Activated CD4-positive, alpha-beta T cell treated with anti-CD3 and anti-CD28 coated beads for 4 hours (primary cell): ENCODE results near the gene IL22.

ENCODE experiments used
- DNase-seq, 2 donors: peaks; one replicate each; pipeline ENCODE4 v3.0.0-alpha.2; 2020

IL22 gene

DNA sequence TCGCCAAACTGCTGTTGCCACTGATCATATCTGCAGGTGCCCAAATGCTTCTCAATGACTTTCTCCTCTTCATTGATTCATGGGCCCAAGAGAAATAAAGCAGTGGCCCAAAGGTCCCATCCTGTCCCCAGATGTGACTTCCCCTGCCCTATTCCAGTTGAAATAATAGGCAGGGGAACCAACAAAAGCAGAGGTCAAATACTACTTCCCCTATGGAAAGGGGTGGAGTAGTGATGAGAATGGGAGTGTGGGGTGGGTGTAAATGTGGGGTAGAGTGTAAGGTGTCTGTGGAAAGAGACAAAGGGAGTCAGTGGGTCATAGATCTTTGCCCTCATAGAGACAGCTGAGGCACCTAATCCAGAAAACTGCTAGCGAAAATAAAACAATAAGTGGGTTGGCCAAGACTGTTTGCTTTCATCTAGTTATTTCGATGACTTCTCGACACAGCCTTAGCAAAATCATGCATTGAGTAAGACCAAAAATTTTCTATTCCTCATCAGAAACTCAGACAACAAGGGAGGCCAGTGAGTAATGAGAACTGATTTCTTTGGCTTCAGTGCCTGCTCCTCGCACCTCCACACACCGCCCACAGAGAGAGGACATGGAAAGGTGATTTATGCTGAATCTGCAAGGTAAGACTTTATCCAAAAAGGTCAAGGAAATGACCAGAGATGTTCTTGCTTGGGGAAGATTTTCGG, 10.9 kb upstream of the IL22 start:
- no peak for DNase-seq

DNA sequence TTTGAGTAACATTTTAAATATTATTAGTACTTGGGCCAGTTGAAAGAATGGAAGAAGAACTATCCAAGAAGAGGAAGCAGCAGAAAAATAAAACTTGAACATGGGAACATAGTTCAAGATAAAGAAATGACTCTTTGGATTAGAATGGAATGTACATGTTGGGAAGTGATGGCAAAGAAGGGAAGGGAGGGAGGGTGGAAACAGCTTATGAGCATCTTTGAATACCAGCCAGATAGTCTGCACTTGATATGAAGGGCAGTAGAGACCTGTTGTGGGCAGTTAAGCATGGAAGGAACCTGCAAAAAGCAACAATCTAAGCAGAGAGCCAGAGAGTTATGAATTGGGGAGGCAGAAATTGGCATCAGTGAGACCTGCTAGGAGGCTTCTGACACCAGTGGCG, 10.0 kb upstream of the IL22 start:
- DNase-seq = no peak

- no peak for DNase-seq
These were observed 8.5 kb upstream of the IL22 start for GRCh38 chr12:68261896-68262295.

DNA sequence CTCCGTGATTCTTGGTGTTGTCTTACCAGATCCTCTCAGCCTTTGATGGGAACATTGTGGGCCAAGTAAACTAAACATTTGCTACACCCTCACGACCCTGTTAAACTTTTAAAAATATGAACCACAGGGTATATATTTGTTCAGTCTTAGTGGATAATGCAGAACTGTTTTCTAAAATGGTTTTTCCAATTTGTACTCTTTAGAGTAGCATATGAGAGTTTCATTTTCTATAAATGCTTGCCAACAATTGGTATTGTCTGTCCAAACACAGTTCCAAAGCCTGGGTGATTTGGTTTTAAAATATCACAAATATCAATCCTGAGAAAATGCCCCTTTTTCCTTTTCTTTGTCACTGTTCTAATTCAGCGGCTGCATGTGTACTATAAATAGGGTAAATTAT, 6.7 kb upstream of the IL22 start:
- DNase-seq = no peak

- no peak for DNase-seq
These were observed 6.0 kb upstream of the IL22 start for GRCh38 chr12:68259318-68259940.

GRCh38 chr12:68252077-68252476, 1.3 kb downstream of the IL22 start:
- DNase-seq = no peak

DNA sequence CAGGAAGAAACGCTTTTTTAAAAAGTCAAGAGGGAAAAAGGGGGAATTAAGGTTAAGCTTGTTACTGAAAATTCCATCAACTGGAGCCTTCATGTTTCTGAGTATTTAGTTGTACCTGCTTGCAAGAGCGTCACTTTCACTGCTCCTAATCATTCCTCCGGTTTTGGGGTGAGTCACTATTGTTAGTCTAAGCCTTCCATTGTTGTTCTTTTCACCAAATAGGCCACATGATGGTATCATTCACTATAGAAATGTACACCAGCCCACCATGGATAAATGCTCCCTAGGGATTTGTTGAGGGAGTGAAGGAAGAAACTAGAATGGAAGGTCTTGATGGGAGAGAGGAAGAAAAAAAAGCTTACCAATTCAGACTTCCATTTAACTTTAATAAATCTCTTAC, 3.0 kb downstream of the IL22 start:
- DNase-seq = no peak

DNA sequence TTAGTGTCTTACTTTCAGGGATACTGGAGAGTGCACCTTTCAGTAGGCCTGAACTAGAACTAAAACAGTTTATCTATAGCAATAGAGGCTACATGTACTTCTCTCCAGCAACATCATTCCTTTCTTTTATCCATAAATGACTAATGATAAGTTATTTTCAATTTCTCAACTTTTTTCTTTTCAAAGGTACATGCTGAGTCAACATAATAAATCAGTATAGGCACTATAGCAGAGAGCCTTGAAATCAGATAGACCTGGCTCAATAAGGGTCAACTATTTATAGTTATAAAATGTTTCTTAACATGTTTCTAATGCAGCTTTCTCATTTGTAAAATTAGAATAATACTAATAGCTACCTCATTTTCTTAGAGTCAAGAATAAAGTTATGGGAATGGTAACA, 5.6 kb downstream of the IL22 start:
- DNase-seq = no peak

- DNase-seq = no peak
These were observed 7.1 kb downstream of the IL22 start for GRCh38 chr12:68246350-68246749.

DNA sequence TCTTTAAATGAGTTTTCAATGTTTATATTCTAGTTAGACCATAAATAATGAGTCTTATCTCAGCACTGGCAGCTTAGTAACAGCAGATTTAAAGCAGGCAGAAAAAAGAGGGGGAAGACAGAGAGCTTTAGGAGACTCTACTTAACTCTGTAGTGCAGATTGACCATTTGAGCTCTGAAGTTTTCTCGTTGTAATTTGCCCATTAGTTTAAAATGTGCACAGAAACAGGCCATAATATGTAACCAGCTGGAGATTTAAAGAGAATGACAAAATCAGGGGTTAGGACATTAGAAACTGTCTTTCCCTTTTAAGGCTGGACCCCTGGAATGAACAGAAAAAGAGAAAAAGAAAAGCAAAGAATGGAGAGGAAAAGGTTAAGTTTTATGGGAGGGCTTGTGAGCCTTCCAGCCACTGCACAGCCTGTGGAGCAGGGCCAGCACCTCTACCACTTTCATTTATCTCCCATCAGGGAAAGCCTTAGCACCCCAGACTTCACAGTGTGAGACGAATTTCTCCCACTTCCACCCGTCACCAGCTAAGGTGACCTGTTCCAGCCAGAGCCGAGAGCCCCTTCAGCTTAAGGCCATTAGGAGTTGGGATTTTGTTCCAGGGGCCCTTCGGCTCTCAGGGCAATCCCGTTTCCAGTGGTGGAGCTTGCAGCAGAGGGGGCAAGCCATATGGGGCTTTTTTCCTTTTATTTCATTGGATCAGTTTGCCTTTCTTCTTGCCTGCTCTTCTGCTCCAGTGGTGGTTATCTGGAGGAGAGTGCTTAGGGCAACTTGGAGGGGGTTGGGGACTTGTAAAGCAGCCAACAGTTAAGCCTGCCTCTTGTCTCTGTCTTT, 8.0 kb downstream of the IL22 start:
- no peak for DNase-seq

DNA sequence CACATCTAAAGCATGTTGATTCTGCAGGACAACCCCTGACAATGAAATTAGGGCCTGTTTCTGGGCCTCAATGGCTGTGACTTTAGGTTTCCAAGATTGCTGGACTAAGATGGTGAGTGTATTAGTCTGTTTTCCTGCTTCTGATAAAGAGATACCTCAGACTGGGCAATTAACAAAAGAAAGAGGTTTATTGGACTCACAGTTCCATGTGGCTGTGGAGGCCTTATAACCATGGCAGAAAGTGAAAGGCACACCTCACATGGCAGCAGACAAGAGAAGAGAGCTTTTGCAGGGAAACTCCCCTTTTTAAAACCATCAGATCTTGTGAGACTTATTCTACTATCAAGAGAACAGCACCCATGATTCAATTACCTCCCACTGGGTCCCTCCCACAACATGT, 10.6 kb downstream of the IL22 start:
- DNase-seq = no peak

GRCh38 chr12:68240975-68241374, 12.4 kb downstream of the IL22 start:
- DNase-seq = peak; percentile 46 to 52

DNA sequence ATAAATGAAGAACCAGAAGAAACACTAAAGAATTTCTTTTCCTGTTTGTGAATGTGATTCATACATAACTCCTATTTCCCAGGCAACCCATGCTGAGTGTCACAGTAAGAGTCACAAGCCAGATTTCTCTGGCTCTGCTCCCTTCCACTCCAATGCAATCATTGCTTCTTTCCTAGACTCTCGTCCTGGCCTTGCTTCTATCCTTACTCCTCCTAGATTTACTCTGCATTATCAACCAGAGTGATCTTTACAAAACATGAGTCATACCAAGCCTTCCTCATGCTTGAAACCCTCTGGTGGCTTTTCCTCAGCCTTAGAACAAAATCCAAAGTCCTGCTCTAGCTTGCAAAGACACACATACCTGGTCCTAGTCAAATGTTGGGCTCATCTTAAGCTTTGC, 13.3 kb downstream of the IL22 start:
- no peak for DNase-seq

DNA sequence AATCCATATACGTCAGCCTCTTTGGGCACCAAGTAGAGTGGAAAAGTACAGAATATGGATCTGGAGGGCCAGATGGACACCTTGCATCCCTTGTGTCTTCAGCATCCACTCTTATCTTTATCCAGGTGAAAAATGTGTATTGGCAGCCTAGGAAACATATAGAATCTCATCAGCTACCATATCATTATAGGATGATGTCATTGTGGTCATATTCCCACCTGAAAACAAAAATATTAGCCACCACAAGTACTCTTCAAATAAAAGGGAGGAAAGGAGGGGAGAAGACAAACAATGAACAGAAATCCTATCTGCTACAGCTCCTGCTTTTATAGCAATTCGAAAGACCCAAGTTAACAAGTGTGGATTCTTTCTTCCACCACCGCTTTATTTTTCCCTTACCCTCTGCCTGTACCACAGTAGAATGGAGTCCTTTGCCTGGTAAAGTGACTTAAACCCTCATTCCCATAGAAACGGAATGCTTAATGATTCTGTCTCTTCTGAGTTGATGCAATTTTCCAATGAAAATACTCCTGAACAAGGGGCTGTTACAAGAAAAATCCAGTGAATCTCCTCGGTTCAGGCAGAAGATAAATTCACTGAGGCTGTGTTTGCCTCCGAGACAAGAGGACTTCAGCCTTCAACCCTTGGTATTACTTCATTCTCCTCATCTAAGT, 14.0 kb downstream of the IL22 start:
- no peak for DNase-seq

- DNase-seq = no peak
These were observed 15.8 kb downstream of the IL22 start for GRCh38 chr12:68237619-68238018.

DNA sequence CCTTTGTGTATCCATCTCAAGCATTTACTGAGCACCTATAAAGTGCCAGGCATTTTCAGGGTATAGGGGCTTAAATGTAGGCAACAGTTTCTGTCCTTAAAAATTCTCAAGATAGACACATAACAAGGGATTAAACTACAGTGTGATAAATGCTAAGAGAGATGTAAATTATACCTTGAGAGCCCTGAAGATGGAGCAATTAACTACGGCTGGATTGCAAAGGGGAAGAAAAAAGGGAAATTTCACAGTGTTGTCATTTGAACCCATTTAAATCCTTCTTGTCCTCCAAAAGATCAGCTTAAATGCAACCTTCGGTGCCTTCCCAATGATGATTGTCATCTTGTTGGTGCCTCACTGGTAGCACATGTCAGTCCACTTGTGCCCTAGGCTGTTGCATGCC, 16.3 kb downstream of the IL22 start:
- no peak for DNase-seq

- DNase-seq = peak; percentile 38 to 44
These were observed 16.9 kb downstream of the IL22 start for GRCh38 chr12:68236421-68237059.

DNA sequence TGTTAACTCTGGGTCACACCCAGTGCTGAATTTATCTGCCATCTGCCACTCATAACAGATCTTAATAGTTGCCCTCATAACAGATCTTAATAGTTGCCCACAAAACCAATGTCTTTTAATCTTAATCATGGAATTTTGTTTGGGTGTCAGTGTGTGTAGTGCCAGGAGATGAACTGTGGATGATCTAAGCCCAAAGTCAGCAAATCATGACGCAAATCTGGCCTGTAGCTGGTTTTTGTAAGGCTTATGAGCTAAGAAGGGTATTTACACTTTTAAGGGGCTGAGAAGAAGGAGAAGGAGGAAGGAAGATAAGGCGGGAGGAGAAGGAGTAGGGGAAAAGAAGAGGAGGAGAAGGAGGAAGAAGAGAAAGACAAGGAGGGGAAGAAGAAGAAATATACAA, 17.8 kb downstream of the IL22 start:
- no peak for DNase-seq

DNA sequence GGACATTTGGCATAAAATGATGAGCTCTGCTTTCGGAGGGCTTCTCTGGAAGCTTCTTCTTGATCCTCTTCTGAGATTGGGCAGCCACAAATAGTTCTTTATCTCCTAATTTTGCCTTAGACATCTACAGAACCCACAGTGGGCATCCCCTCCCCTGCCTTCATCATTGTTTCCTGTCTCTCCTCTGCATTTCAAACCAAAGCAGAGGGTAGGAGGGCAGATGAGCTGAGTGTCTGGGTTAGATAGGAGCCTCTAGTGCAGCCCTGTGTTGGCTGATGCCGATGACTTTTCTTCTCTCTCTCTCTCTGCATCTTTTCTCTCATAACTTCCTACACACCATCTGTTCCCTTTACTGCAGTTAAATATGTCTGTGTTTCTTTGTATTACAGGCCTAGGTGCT, 19.3 kb downstream of the IL22 start:
- no peak for DNase-seq

- DNase-seq = no peak
These were observed 19.9 kb downstream of the IL22 start for GRCh38 chr12:68233498-68233897.

- DNase-seq = no peak
These were observed 21.7 kb downstream of the IL22 start for GRCh38 chr12:68231691-68232090.

DNA sequence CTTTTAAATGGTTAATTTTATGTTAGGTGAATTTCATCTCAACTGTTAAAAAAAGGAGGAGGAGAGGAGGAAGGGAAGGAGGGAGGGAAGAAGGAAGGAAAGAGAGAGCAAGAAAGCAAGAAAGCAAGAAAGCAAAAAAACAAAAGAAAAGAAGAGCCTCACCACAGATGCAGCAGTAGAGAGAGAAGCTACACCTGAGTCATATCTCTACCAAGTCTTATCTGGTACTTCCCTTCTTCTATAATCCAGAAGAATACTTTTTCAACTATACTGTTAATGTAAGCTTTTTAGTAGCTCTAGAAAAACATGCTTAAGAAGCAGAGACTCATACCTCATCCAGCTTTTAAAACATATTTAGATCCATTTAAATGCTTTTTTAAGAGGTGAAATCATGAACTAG, 22.2 kb downstream of the IL22 start:
- no peak for DNase-seq

GRCh38 chr12:68229956-68230355, 23.4 kb downstream of the IL22 start:
- no peak for DNase-seq
